CD4-positive, alpha-beta T cell treated with Interleukin-15 for 4 hours (primary cell): ENCODE data around the gene POU4F2.
"Not testable (repeated sequence)": the region's sequence is repeated elsewhere in the genome, so short reads cannot be mapped to it uniquely, and the experiment has no call there.

ENCODE experiments used
- DNase-seq: peaks from one replicate; pipeline ENCODE4 v3.0.0-alpha.2; 2020; ENCODE audit warnings: low spot score

Gene POU4F2

GRCh38 chr4:146655521-146655856 is 16.8 kb downstream of the POU4F2 start:
- DNase-seq: no peak

GRCh38 chr4:146661367-146661766 is 22.7 kb downstream of the POU4F2 start:
- DNase-seq: no peak

GRCh38 chr4:146663968-146664311 is 25.2 kb downstream of the POU4F2 start:
- DNase-seq: not testable (repeated sequence)

- DNase-seq: no peak
These were observed 36.3 kb downstream of the POU4F2 start for GRCh38 chr4:146674829-146675570.
